Esophagus muscularis mucosa (tissue), 4 donors: ENCODE results near the gene ATP2A1. TPM values are rescaled to one million over a fixed set of nuclear protein-coding genes. Genes with fewer than 3 reads are reported as not detected.

Experiments
- DNase-seq: peaks from one replicate; pipeline ENCODE4 v3.0.0-alpha.2; 2017; ENCODE audit errors: extremely low spot score
- H3K27ac ChIP-seq, 4 donors: fragments of 200-600 bp; sonication (generic); replicated peaks in 1 of 4; 1 replicate in 3 of 4; 2 replicates in 1 of 4; pipeline ENCODE4 v1.5.1; 2016 to 2019; ENCODE audit warnings: mild to moderate bottlenecking in 1 of 4
- H3K27me3 ChIP-seq, 4 donors: fragments of 200-600 bp; sonication (generic); one replicate each; pipeline versions ENCODE4 v1.5.1 to v1.6.0; 2016 to 2019
- H3K36me3 ChIP-seq, 4 donors: fragments of 200-600 bp; sonication (generic); one replicate each; pipeline ENCODE4 v1.5.1; 2016 to 2019
- H3K4me1 ChIP-seq, 4 donors: fragments of 200-600 bp; sonication (generic); one replicate each; pipeline ENCODE4 v1.5.1; 2016 to 2019
- H3K4me3 ChIP-seq, 4 donors: fragments of 200-600 bp; sonication (generic); 1 replicate in 2 of 4; 2 replicates in 2 of 4; pipeline ENCODE4 v1.5.1; 2016 to 2019; ENCODE audit warnings: mild to moderate bottlenecking in 4 of 4, moderate library complexity in 1 of 4
- H3K9me3 ChIP-seq, 4 donors: fragments of 200-600 bp; sonication (generic); 1 replicate in 3 of 4; 2 replicates in 1 of 4; pipeline ENCODE4 v1.5.1; 2016 to 2019
- EP300 ChIP-seq: sonication (generic); formaldehyde crosslinking; IDR thresholded peaks from one replicate; pipeline ENCODE4 v1.6.1; 2017; ENCODE audit warnings: antibody characterized with exemption
- POLR2A ChIP-seq: fragments of 450-650 bp; IDR thresholded peaks from one replicate; pipeline ENCODE4 v1.6.1; 2017; ENCODE audit warnings: antibody characterized with exemption, moderate library complexity, mild to moderate bottlenecking, low read depth
- POLR2AphosphoS5 ChIP-seq, 2 donors: sonication (generic); formaldehyde crosslinking; IDR thresholded peaks; one replicate each; pipeline ENCODE4 v1.6.1; 2017; ENCODE audit warnings: antibody characterized with exemption in 2 of 2
- WGBS: methylation state at CpG from one replicate; pipeline ENCODE4 v1.1.5; 2018; 5-methylcytosine and 5-hydroxymethylcytosine counted together
- intact Hi-C: fragments of 100-400 bp; cut with DNase I; formaldehyde crosslinking; loops from one replicate; pipeline ENCODE4 v1.15.1; 2023
- total RNA-seq, 4 donors: library from RNA; depleted of rRNA; stranded (reverse); fragments of >200 nt; gene quantifications; one replicate each; pipeline versions ENCODE4 v1.1.0 to v1.2.1, GENCODE V29; 2016
- TF ChIP-seq, protein P1 (sequence below), 3 experiments: fragments of 200-600 bp in 2 of 3; fragments of 450-650 bp in 1 of 3; sonication (generic) in 2 of 3; IDR thresholded peaks; one replicate each; pipeline ENCODE4 v1.5.1; 2017 to 2019; ENCODE audit warnings: antibody characterized with exemption in 3 of 3, mild to moderate bottlenecking in 2 of 3, moderate library complexity in 1 of 3

Gene ATP2A1
- total RNA-seq, 4 donors from 2014 or later: 0.86 TPM; not detected in 3

DNA sequence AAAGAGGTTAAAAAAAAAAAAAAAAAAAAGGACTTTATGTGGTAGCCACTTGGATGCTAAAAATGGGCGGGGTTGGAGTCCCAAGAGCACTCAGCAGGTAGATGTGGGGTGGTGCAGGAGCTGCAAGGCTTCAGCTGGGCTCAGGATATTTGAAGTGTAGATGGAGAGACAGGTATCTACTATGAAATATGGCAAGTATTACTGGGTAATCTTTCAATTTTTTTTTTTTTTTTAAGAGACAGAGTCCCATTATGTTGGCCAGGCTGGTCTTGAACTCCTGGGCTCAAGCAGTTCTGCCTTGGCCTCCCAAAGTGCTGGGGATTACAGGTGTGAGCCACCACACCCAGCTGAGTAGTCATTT, 39.8 kb upstream of the ATP2A1 start:
- no peak for DNase-seq
- Histone ChIP-seq H3K9me3 (no peaks in the 10 kb centered on the region), H3K27me3 (no peaks in the 10 kb centered on the region), H3K4me3 (no peak overlapping the region), H3K4me1 (peaks cover 0 to 12% (median 4%) of the 10 kb centered on the region in 4 donors), H3K27ac (no peak overlapping the region), H3K36me3 (peaks cover 55 to 77% (median 70%) of the 10 kb centered on the region in 4 donors)
- intact Hi-C loops: no loop called here
- WGBS: 95% methylated on average over 1 of the region's 1 CpG
- no peak for TF ChIP-seq EP300
- TF ChIP-seq POLR2A: no peak
- TF ChIP-seq, protein P1, sequence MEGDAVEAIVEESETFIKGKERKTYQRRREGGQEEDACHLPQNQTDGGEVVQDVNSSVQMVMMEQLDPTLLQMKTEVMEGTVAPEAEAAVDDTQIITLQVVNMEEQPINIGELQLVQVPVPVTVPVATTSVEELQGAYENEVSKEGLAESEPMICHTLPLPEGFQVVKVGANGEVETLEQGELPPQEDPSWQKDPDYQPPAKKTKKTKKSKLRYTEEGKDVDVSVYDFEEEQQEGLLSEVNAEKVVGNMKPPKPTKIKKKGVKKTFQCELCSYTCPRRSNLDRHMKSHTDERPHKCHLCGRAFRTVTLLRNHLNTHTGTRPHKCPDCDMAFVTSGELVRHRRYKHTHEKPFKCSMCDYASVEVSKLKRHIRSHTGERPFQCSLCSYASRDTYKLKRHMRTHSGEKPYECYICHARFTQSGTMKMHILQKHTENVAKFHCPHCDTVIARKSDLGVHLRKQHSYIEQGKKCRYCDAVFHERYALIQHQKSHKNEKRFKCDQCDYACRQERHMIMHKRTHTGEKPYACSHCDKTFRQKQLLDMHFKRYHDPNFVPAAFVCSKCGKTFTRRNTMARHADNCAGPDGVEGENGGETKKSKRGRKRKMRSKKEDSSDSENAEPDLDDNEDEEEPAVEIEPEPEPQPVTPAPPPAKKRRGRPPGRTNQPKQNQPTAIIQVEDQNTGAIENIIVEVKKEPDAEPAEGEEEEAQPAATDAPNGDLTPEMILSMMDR (IDR thresholded peaks at IDR 0.05): no peak
- no peak for TF ChIP-seq POLR2AphosphoS5 (IDR thresholded peaks at IDR 0.05)

DNA sequence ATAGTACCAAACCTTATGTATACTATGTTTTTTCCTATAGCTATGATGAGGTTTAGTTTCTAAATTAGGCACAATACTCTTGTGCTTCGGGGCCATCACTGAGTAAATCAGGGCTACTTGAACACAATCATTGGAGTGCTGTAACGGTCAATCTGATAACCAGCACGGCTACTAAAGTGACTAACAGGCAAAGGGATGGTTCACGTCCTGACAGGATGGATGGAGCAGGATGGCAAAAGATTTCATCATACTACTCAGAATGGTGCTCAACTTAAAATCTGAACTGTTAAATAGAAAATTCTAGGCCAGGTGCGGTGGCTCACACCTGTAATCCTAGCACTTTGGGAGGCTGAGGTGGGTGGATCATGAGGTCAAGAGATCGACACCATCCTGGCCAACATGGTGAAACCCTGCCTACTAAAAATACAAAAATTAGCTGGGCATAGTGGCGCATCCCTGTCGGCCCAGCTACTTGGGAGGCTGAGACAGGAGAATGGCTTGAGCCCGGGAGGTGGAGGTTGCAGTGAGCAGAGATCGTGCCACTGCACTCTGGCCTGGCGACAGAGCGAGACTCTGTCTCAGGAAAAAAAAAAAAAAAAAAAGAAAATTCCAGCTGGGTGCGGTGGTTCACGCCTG, 39.2 kb upstream of the ATP2A1 start:
- H3K4me3 ChIP-seq: no peak overlapping the region
- DNase-seq: no peak
- peaks cover 55 to 77% (median 70%) of the 10 kb centered on the region in 4 donors for H3K36me3 ChIP-seq
- H3K27ac ChIP-seq: peak overlapping the region in 1 of 4 donors; percentile 46
- peaks cover 0 to 12% (median 4%) of the 10 kb centered on the region in 4 donors for H3K4me1 ChIP-seq
- TF ChIP-seq, protein P1 (IDR thresholded peaks at IDR 0.05): no peak
- TF ChIP-seq POLR2AphosphoS5 (IDR thresholded peaks at IDR 0.05) (no peak), POLR2A (no peak), EP300 (no peak)
- no peaks in the 10 kb centered on the region for H3K9me3 ChIP-seq
- WGBS: 91% methylated on average over 14 of the region's 14 CpGs
- intact Hi-C loops: no loop called here
- H3K27me3 ChIP-seq: no peaks in the 10 kb centered on the region

DNA sequence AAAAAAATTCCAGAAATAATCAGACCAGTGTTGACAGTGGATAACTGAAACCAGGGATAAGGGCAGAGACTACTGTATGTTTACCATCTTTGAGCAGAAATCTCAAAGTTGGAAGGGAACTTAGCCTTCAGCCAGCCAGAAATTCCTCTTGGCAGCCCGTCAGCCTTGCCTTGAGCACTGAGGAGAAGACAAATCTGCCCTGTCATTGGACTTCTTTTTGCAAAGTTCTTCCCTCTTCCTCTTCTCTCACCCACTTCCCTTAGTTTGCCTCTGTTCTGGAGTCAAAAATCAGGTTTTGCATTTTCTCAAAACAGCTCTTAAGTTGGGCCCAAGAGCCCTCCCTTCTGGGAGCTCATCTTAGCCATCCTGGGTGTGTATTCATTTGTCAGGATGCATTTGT, 38.4 kb upstream of the ATP2A1 start:
- H3K36me3 ChIP-seq: peaks cover 54 to 77% (median 70%) of the 10 kb centered on the region in 4 donors
- intact Hi-C loops: loop anchor here (5.0 kb wide), 1 partner anchor 102 kb away; no protein-coding TSS in a partner anchor
- H3K9me3 ChIP-seq: no peaks in the 10 kb centered on the region
- no peaks in the 10 kb centered on the region for H3K27me3 ChIP-seq
- peak overlapping the region in 1 of 4 donors; percentile 46 for H3K27ac ChIP-seq
- 4% methylated on average over 1 of the region's 1 CpG for WGBS
- TF ChIP-seq POLR2A (no peak), EP300 (no peak), POLR2AphosphoS5 (IDR thresholded peaks at IDR 0.05) (no peak)
- TF ChIP-seq, protein P1 (IDR thresholded peaks at IDR 0.05): no peak
- H3K4me1 ChIP-seq: peaks cover 3 to 17% (median 10%) of the 10 kb centered on the region in 4 donors
- no peak for DNase-seq
- no peak overlapping the region for H3K4me3 ChIP-seq

DNA sequence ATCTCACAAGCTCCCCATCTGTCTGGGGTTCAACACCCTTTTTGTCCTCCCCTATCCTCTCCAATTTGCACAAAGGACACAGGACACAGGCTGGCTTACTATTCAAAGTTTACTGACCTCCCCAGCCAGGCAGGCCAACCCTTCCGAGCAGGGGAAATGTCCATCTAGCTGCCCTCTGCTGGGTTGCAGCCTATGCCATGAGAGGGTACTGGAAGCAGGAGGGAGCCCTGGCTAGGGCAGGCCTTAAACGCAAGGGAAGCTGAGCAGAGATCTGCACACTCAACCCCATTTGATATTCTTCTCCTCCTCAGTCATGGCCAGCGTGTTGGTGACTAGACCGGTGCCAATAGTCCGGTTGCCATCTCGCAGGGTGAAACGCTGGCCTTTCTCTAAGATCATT, 35.6 kb upstream of the ATP2A1 start:
- no peak for DNase-seq
- Histone ChIP-seq H3K9me3 (no peaks in the 10 kb centered on the region), H3K4me1 (peaks cover 20 to 35% (median 30%) of the 10 kb centered on the region in 4 donors), H3K27me3 (no peaks in the 10 kb centered on the region), H3K27ac (no peak overlapping the region), H3K36me3 (peaks cover 27 to 51% (median 43%) of the 10 kb centered on the region in 4 donors), H3K4me3 (no peak overlapping the region)
- no peak for TF ChIP-seq EP300
- TF ChIP-seq POLR2AphosphoS5 (IDR thresholded peaks at IDR 0.05): no peak
- TF ChIP-seq, protein P1 (IDR thresholded peaks at IDR 0.05): no peak
- TF ChIP-seq POLR2A: no peak
- 93% methylated on average over 7 of the region's 7 CpGs for WGBS
- intact Hi-C loops: loop anchor here (5.0 kb wide), 1 partner anchor 100 kb away; no protein-coding TSS in a partner anchor
